CD4-positive, alpha-beta T cell (primary cell): ENCODE data around the gene ACOD1. TPM values are rescaled to one million over a fixed set of nuclear protein-coding genes. Genes with fewer than 3 reads are reported as not detected.

ENCODE experiments used
- ATAC-seq: fragments of 200-7000 bp; cut with Tn5 transposase; one replicate; pipeline ENCODE4 v1.10.0; 2022; ENCODE audit warnings: mild to moderate bottlenecking; ENCODE audit not compliant: poor library complexity
- CTCF ChIA-PET: fragments of 350-600 bp; sonication (Branson Sonifier 250); formaldehyde crosslinking; loops from one replicate; lab custom pipeline; 2021; ENCODE audit warnings: antibody characterized with exemption, inconsistent platforms; lab: Charles Lee
- POLR2A ChIA-PET: fragments of 350-600 bp; sonication (Branson Sonifier 250); formaldehyde crosslinking; loops from one replicate; lab custom pipeline; 2021; ENCODE audit warnings: antibody characterized with exemption, inconsistent platforms; lab: Charles Lee
- DNase-seq, 14 experiments: peaks; one replicate each; pipeline ENCODE4 v3.0.0-alpha.2; 2013 to 2020; ENCODE audit warnings: mixed read lengths in 2 of 14
- H3K27ac ChIP-seq, 2 donors: one replicate each; pipeline versions ENCODE4 v1.5.1 to v1.7.0; 2013; ENCODE audit warnings: low read length in 2 of 2, low read depth in 1 of 2, mild to moderate bottlenecking in 1 of 2
- H3K27me3 ChIP-seq, 2 experiments: 1 replicate in 1 of 2; 2 replicates in 1 of 2; pipeline versions ENCODE4 v1.6.1 to v1.7.0; 2013; ENCODE audit warnings: low read length in 2 of 2, control low read depth in 1 of 2, mild to moderate bottlenecking in 1 of 2, moderate library complexity in 1 of 2; ENCODE audit not compliant: insufficient read depth in 2 of 2, control insufficient read depth in 1 of 2
- H3K36me3 ChIP-seq: one replicate; pipeline ENCODE4 v1.6.1; 2013; ENCODE audit warnings: low read length, control low read depth; ENCODE audit not compliant: insufficient read depth
- H3K4me1 ChIP-seq: one replicate; pipeline ENCODE4 v1.6.1; 2013; ENCODE audit warnings: low read length, control low read depth; ENCODE audit not compliant: insufficient read depth
- H3K4me3 ChIP-seq: one replicate; pipeline ENCODE4 v1.5.1; 2013; ENCODE audit warnings: mild to moderate bottlenecking, low read length, moderate library complexity
- H3K9me3 ChIP-seq, 2 experiments: 1 replicate in 1 of 2; 2 replicates in 1 of 2; pipeline versions ENCODE4 v1.6.1 to v1.7.0; 2013; ENCODE audit warnings: low read length in 2 of 2, mild to moderate bottlenecking in 2 of 2, control low read depth in 1 of 2, moderate library complexity in 1 of 2; ENCODE audit not compliant: control insufficient read depth in 1 of 2, insufficient read depth in 1 of 2
- H3K27ac Mint-ChIP-seq: one replicate; pipeline ENCODE4 v1.8.0; 2020; ENCODE audit warnings: mixed read lengths
- H3K27me3 Mint-ChIP-seq: one replicate; pipeline ENCODE4 v1.8.0; 2021; ENCODE audit warnings: mixed read lengths
- H3K36me3 Mint-ChIP-seq: one replicate; pipeline ENCODE4 v1.8.0; 2021; ENCODE audit warnings: low read depth, mixed read lengths
- H3K4me1 Mint-ChIP-seq: one replicate; pipeline ENCODE4 v1.8.0; 2021; ENCODE audit warnings: low read depth, mixed read lengths
- H3K4me3 Mint-ChIP-seq: one replicate; pipeline ENCODE4 v1.8.0; 2020; ENCODE audit warnings: mild to moderate bottlenecking, mixed read lengths
- H3K9me3 Mint-ChIP-seq: one replicate; pipeline ENCODE4 v1.8.0; 2020; ENCODE audit warnings: mixed read lengths
- intact Hi-C, 2 experiments: fragments of 100-400 bp; cut with DNase I in 1 of 2; cut with micrococcal nuclease in 1 of 2; formaldehyde crosslinking; loops; one replicate each; pipeline versions ENCODE4 v1.15.1 to v1.9.0; 2023 to 2025; cut with DNase I, micrococcal nuclease
- total RNA-seq, 174 experiments: library from RNA in 2 of 174; stranded (reverse) in 2 of 174; gene quantifications; one replicate each; pipeline ENCODE4 v1.2.3 and lab custom pipeline; 2021 to 2026
- TF ChIP-seq, protein P1 (sequence below): fragments of 200-600 bp; IDR thresholded peaks from one replicate; pipeline ENCODE4 v1.8.0; 2022; ENCODE audit warnings: antibody characterized with exemption, mild to moderate bottlenecking

ACOD1 gene
- total RNA-seq, 2 experiments from 2014 or later = not detected

DNA sequence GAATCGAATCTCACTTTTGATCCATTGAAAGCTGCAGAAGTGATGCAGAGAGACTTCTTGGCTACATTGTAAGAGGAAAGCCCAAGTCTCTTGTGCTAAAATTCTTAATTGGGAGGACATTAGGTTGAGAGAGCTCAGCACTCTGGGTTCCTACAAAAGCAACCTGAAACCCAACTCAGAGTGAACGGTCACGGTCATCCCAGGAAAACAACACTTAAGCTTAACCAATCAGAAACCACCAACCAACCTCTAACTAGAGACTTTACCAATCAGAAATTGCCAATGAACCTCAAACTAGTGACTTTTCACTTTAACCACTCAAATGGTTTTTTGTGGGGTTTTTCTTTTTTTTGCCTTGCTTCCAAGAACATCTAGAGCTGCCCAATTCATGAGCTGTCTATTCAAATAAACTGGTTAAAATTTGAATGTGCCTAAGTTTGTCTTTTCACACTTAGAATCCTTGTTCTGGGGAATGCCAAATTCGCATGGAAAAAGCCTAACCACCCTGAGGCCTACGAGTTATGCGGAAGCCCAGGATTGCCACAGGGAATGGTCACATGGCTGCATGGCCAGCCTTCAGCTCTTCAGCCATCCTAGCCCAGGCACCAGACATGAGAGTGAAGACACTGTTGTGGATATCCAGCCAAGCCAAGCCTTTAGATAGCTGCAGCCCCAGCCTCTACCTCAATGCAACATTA is 25.8 kb downstream of the ACOD1 start:
- peaks cover 12% of the 10 kb centered on the region for H3K4me1 Mint-ChIP-seq
- CTCF ChIA-PET = interaction anchor here (0.6 kb wide), 1 partner anchor 11 kb away, joined by 3 read pairs; no protein-coding TSS in a partner anchor

DNA sequence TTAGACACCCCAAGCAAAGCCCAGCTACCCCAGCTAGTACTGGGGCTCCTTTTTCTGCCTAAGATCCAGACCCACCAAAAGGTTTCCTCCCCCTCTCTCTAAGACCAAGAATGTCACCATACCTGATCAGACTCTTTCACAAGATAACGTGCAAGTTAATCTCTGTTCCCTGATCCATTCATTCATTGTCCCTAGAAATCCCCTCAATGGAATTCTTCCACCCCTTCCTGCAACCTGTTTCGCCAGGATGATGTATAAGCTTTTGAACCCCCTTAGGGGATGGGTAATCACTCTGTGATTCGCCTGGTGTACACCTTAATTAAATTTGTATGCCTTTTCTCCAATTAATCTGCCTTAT is 26.3 kb downstream of the ACOD1 start:
- H3K9me3 ChIP-seq = no peaks in the 10 kb centered on the region
- no peaks in the 10 kb centered on the region for H3K36me3 Mint-ChIP-seq
- H3K27me3 Mint-ChIP-seq = peaks cover 50% of the 10 kb centered on the region
- peaks cover 15% of the 10 kb centered on the region for H3K4me1 ChIP-seq
- H3K36me3 ChIP-seq = no peaks in the 10 kb centered on the region
- ChIA-PET POLR2A (interaction anchor here (0.8 kb wide), 1 partner anchor 17 kb away, joined by 4 read pairs; the partner anchor contains the start of gene CLN5), CTCF (interaction anchor here (0.6 kb wide), 1 partner anchor 10 kb away, joined by 3 read pairs; no protein-coding TSS in a partner anchor)
- peaks cover 12% of the 10 kb centered on the region for H3K4me1 Mint-ChIP-seq
- intact Hi-C loops = no loop called here
- H3K27ac Mint-ChIP-seq = no peak overlapping the region
- ATAC-seq (no peak), DNase-seq (no peak)
- no peak overlapping the region for H3K27ac ChIP-seq
- no peaks in the 10 kb centered on the region for H3K9me3 Mint-ChIP-seq
- TF ChIP-seq, protein P1, sequence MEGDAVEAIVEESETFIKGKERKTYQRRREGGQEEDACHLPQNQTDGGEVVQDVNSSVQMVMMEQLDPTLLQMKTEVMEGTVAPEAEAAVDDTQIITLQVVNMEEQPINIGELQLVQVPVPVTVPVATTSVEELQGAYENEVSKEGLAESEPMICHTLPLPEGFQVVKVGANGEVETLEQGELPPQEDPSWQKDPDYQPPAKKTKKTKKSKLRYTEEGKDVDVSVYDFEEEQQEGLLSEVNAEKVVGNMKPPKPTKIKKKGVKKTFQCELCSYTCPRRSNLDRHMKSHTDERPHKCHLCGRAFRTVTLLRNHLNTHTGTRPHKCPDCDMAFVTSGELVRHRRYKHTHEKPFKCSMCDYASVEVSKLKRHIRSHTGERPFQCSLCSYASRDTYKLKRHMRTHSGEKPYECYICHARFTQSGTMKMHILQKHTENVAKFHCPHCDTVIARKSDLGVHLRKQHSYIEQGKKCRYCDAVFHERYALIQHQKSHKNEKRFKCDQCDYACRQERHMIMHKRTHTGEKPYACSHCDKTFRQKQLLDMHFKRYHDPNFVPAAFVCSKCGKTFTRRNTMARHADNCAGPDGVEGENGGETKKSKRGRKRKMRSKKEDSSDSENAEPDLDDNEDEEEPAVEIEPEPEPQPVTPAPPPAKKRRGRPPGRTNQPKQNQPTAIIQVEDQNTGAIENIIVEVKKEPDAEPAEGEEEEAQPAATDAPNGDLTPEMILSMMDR = no peak
- H3K4me3 ChIP-seq = no peak overlapping the region
- peaks cover 9 to 23% of the 10 kb centered on the region in 2 experiments for H3K27me3 ChIP-seq
- no peak overlapping the region for H3K4me3 Mint-ChIP-seq

More for the DNA sequence above, 25.8 kb downstream of the ACOD1 start:
- H3K27me3 Mint-ChIP-seq = peaks cover 49% of the 10 kb centered on the region
- Histone ChIP-seq H3K27me3 (peaks cover 9 to 22% of the 10 kb centered on the region in 2 experiments), H3K36me3 (no peaks in the 10 kb centered on the region), H3K4me3 (no peak overlapping the region), H3K4me1 (peaks cover 13% of the 10 kb centered on the region), H3K27ac (no peak overlapping the region), H3K9me3 (no peaks in the 10 kb centered on the region)
- TF ChIP-seq, protein P1 = no peak
- no peak for ATAC-seq
- H3K27ac Mint-ChIP-seq = no peak overlapping the region
- intact Hi-C loops = no loop called here
- H3K4me3 Mint-ChIP-seq = no peak overlapping the region
- no peaks in the 10 kb centered on the region for H3K9me3 Mint-ChIP-seq
- no peak for DNase-seq
- H3K36me3 Mint-ChIP-seq = no peaks in the 10 kb centered on the region
- POLR2A ChIA-PET = interaction anchor here (0.8 kb wide), 1 partner anchor 18 kb away, joined by 4 read pairs; the partner anchor contains the start of gene CLN5

DNA sequence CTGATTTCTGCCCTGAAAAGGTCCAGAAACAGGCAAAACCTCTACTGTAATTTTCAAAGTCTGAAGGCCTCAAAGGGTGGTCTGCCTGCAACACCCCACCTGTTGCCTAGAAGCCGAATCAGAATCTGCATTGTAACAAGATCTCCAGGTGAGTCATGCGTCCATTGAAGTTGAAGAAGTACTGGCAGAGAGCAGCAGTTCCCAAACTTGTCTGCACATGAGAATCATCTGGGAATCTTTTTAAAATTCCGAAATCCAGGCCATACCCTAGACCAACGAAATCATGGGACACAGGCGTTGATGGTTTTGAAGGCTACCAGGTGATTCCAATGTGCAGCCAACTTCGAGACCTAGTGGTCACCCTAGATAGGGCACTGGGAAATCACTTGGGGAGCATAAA is 27.6 kb downstream of the ACOD1 start:
- H3K4me3 ChIP-seq = no peak overlapping the region

More for the DNA sequence above, 27.6 kb downstream of the ACOD1 start:
- H3K36me3 ChIP-seq = no peaks in the 10 kb centered on the region
- POLR2A ChIA-PET = interaction anchor here (1.7 kb wide), 2 partner anchors 16 to 51 kb away, joined by 7 to 14 read pairs; partner anchors contain the start of genes CLN5 and FBXL3
- Mint-ChIP-seq H3K36me3 (no peaks in the 10 kb centered on the region), H3K9me3 (no peaks in the 10 kb centered on the region), H3K27me3 (peaks cover 55% of the 10 kb centered on the region), H3K27ac (no peak overlapping the region), H3K4me3 (no peak overlapping the region), H3K4me1 (peaks cover 12% of the 10 kb centered on the region)
- CTCF ChIA-PET = no interaction called here
- no peaks in the 10 kb centered on the region for H3K9me3 ChIP-seq
- no peak for ATAC-seq
- no peak overlapping the region for H3K27ac ChIP-seq
- intact Hi-C loops = loop anchor here in 1 of 2 experiments (5.0 kb wide), 1 partner anchor 154 kb away; no protein-coding TSS in a partner anchor
- TF ChIP-seq, protein P1 = no peak
- H3K27me3 ChIP-seq = peaks cover 17 to 19% of the 10 kb centered on the region in 2 experiments
- DNase-seq = no peak
- peaks cover 25% of the 10 kb centered on the region for H3K4me1 ChIP-seq
